ENCODE data around the gene MORC1.

The MORC1 gene

GRCh38 chr3:108951820-108952501 lies 166.0 kb downstream of the MORC1 start:
- Histone ChIP-seq H3K79me2 (ENCODE audit: insufficient read depth, low read length) (no peaks in the 10 kb centered on the region), H3K27ac (ENCODE audit: low read depth, low read length, poor library complexity, severe bottlenecking) (no peak overlapping the region), H3K36me3 (ENCODE audit: insufficient read depth, low read length) (no peaks in the 10 kb centered on the region), H3F3A (ENCODE audit: insufficient read depth, low read length) (no peaks in the 10 kb centered on the region), H3K4me2 (ENCODE audit: low read length) (no peak overlapping the region), H3K9ac (ENCODE audit: low read length) (no peak overlapping the region), H2AFZ (ENCODE audit: low read length) (no peak overlapping the region), H3K27me3 (ENCODE audit: insufficient read depth, low read length) (no peaks in the 10 kb centered on the region), H3K9me2 (ENCODE audit: low read depth, low read length) (no peaks in the 10 kb centered on the region), H3K4me3 (ENCODE audit: low read depth, low read length, poor library complexity, severe bottlenecking) (no peak overlapping the region), H3K9me3 (ENCODE audit: low read length) (no peaks in the 10 kb centered on the region), H4K20me1 (ENCODE audit: insufficient read depth, low read length) (no peaks in the 10 kb centered on the region), H3K4me1 (ENCODE audit: insufficient read depth, low read length, severe bottlenecking) (no peaks in the 10 kb centered on the region)
- no peak for TF ChIP-seq EZH2 (IDR thresholded peaks at IDR 0.05; ENCODE audit: borderline replicate concordance, low read length)
- TF ChIP-seq CTCF (IDR thresholded peaks at IDR 0.05; ENCODE audit: low read length) = no peak

GRCh38 chr3:108947855-108948254 lies 170.1 kb downstream of the MORC1 start:
- Histone ChIP-seq H3K27me3 (ENCODE audit: insufficient read depth, low read length) (no peaks in the 10 kb centered on the region), H3F3A (ENCODE audit: insufficient read depth, low read length) (no peaks in the 10 kb centered on the region), H3K4me1 (ENCODE audit: insufficient read depth, low read length, severe bottlenecking) (no peaks in the 10 kb centered on the region), H3K9me2 (ENCODE audit: low read depth, low read length) (no peaks in the 10 kb centered on the region), H3K4me3 (ENCODE audit: low read depth, low read length, poor library complexity, severe bottlenecking) (no peak overlapping the region), H2AFZ (ENCODE audit: low read length) (no peak overlapping the region), H4K20me1 (ENCODE audit: insufficient read depth, low read length) (no peaks in the 10 kb centered on the region), H3K9ac (ENCODE audit: low read length) (no peak overlapping the region), H3K79me2 (ENCODE audit: insufficient read depth, low read length) (no peaks in the 10 kb centered on the region), H3K36me3 (ENCODE audit: insufficient read depth, low read length) (no peaks in the 10 kb centered on the region), H3K4me2 (ENCODE audit: low read length) (no peak overlapping the region), H3K27ac (ENCODE audit: low read depth, low read length, poor library complexity, severe bottlenecking) (no peak overlapping the region), H3K9me3 (ENCODE audit: low read length) (no peaks in the 10 kb centered on the region)
- no peak for TF ChIP-seq CTCF (IDR thresholded peaks at IDR 0.05; ENCODE audit: low read length)
- TF ChIP-seq EZH2 (IDR thresholded peaks at IDR 0.05; ENCODE audit: borderline replicate concordance, low read length) = no peak

- no peak overlapping the region for H3K27ac ChIP-seq (ENCODE audit: low read depth, low read length, poor library complexity, severe bottlenecking)
- H3K9me3 ChIP-seq (ENCODE audit: low read length) = no peaks in the 10 kb centered on the region
- no peaks in the 10 kb centered on the region for H3K4me1 ChIP-seq (ENCODE audit: insufficient read depth, low read length, severe bottlenecking)
- no peak overlapping the region for H3K4me2 ChIP-seq (ENCODE audit: low read length)
- no peaks in the 10 kb centered on the region for H3K36me3 ChIP-seq (ENCODE audit: insufficient read depth, low read length)
- no peak overlapping the region for H2AFZ ChIP-seq (ENCODE audit: low read length)
- H3K79me2 ChIP-seq (ENCODE audit: insufficient read depth, low read length) = no peaks in the 10 kb centered on the region
- TF ChIP-seq EZH2 (IDR thresholded peaks at IDR 0.05; ENCODE audit: borderline replicate concordance, low read length) (no peak), CTCF (IDR thresholded peaks at IDR 0.05; ENCODE audit: low read length) (no peak)
- H3K27me3 ChIP-seq (ENCODE audit: insufficient read depth, low read length) = no peaks in the 10 kb centered on the region
- H3K9ac ChIP-seq (ENCODE audit: low read length) = no peak overlapping the region
- H3F3A ChIP-seq (ENCODE audit: insufficient read depth, low read length) = no peaks in the 10 kb centered on the region
- no peaks in the 10 kb centered on the region for H4K20me1 ChIP-seq (ENCODE audit: insufficient read depth, low read length)
- no peaks in the 10 kb centered on the region for H3K9me2 ChIP-seq (ENCODE audit: low read depth, low read length)
- H3K4me3 ChIP-seq (ENCODE audit: low read depth, low read length, poor library complexity, severe bottlenecking) = no peak overlapping the region
These were observed 171.3 kb downstream of the MORC1 start for GRCh38 chr3:108946292-108947285.

All from OCI-LY1 (cell line).